HCT116 (cell line): ENCODE measurements around the gene OXTR. TPM values are rescaled to one million over a fixed set of nuclear protein-coding genes. Genes with fewer than 3 reads are reported as not detected.

ENCODE experiments used
- ATAC-seq: fragments of 200-7000 bp; cut with Tn5 transposase; 2 replicates; pipeline ENCODE4 v1.9.1; 2020; ENCODE audit warnings: mild to moderate bottlenecking, moderate library complexity
- BruUV-seq: library from RNA; stranded (reverse); fragments of 400-500 nt; replicated peaks from 2 replicates; lab custom pipeline; 2021; lab: Mats Ljungman, UMichigan
- CTCF ChIA-PET: fragments of 300-600 bp; sonication (Branson Sonifier 250); formaldehyde crosslinking; loops from one replicate; lab custom pipeline; 2021; ENCODE audit warnings: antibody characterized with exemption; lab: Charles Lee
- POLR2A ChIA-PET: fragments of 300-600, 350-600 bp; sonication (Branson Sonifier 250); formaldehyde crosslinking; loops from one replicate; lab custom pipeline; 2021; ENCODE audit warnings: antibody characterized with exemption; lab: Charles Lee
- RAD21 ChIA-PET, 2 experiments: fragments of 300-600 bp; sonication (Branson Sonifier 250); formaldehyde crosslinking; loops; one replicate each; lab custom pipeline; 2023; ENCODE audit warnings: low total read pairs in 2 of 2; ENCODE audit not compliant: uncharacterized antibody in 2 of 2, unreplicated experiment in 2 of 2, low non-redundant PET in 1 of 2; lab: Charles Lee
- DNase-seq: peaks from one replicate; pipeline ENCODE4 v3.0.0-alpha.2; 2010; ENCODE audit warnings: low read depth, low spot score
- H2AFZ ChIP-seq: fragments of 200-600 bp; shearing (Covaris generic), sonication (generic); 2 replicates; pipeline ENCODE4 v1.6.1; 2017; ENCODE audit warnings: low read depth, mixed run types, mixed read lengths, antibody characterized with exemption, low read length; ENCODE audit not compliant: poor library complexity, severe bottlenecking
- H3K27ac ChIP-seq: 2 replicates; pipeline ENCODE4 v1.5.1; 2012; ENCODE audit warnings: low read depth, low read length
- H3K27me3 ChIP-seq: fragments of 200-600 bp; sonication (generic); 2 replicates; pipeline ENCODE4 v1.6.1; 2016; ENCODE audit warnings: mixed run types, low read length, mixed read lengths; ENCODE audit not compliant: insufficient read depth
- H3K36me3 ChIP-seq, 2 experiments: fragments of 200-500 bp in 1 of 2; fragments of 200-600 bp in 1 of 2; sonication (Bioruptor generic) in 1 of 2; sonication (generic) in 1 of 2; 2 replicates each; pipeline versions ENCODE4 v1.5.1 to v1.6.1; 2014 to 2016; ENCODE audit warnings: low read length in 2 of 2, inconsistent platforms in 1 of 2, mixed read lengths in 1 of 2, mixed run types in 1 of 2; ENCODE audit not compliant: insufficient read depth in 2 of 2, control insufficient read depth in 1 of 2
- H3K4me1 ChIP-seq, 2 experiments: fragments of 200-600 bp in 1 of 2; sonication (generic) in 1 of 2; 2 replicates each; pipeline versions ENCODE4 v1.5.1 to v1.6.1; 2012 to 2017; ENCODE audit warnings: low read length in 2 of 2, inconsistent platforms in 1 of 2, mild to moderate bottlenecking in 1 of 2, mixed read lengths in 1 of 2, mixed run types in 1 of 2, moderate library complexity in 1 of 2; ENCODE audit not compliant: insufficient read depth in 2 of 2, control insufficient read depth in 1 of 2
- H3K4me2 ChIP-seq: fragments of 200-600 bp; sonication (generic); 2 replicates; pipeline ENCODE4 v1.6.1; 2017; ENCODE audit warnings: mixed run types, low read length, mixed read lengths
- H3K4me3 ChIP-seq, 2 experiments: fragments of 200-600 bp in 1 of 2; sonication (generic) in 1 of 2; replicated peaks in 1 of 2; 2 replicates each; pipeline ENCODE4 v1.5.1; 2011 to 2016; ENCODE audit warnings: low read length in 2 of 2, control low read depth in 1 of 2, low read depth in 1 of 2, mild to moderate bottlenecking in 1 of 2, mixed read lengths in 1 of 2, mixed run types in 1 of 2
- H3K79me2 ChIP-seq: fragments of 200-600 bp; sonication (generic); 2 replicates; pipeline ENCODE4 v1.6.1; 2017; ENCODE audit warnings: mild to moderate bottlenecking, mixed run types, low read length, moderate library complexity, mixed read lengths; ENCODE audit not compliant: insufficient read depth
- H3K9ac ChIP-seq: fragments of 200-600 bp; sonication (generic); 2 replicates; pipeline ENCODE4 v1.6.1; 2016; ENCODE audit warnings: low read length, mixed read lengths
- H3K9me2 ChIP-seq: fragments of 200-600 bp; sonication (generic), shearing (Covaris generic); 2 replicates; pipeline ENCODE4 v1.6.1; 2017; ENCODE audit warnings: mixed run types, mild to moderate bottlenecking, moderate library complexity; ENCODE audit not compliant: insufficient read depth
- H3K9me3 ChIP-seq, 2 experiments: fragments of 200-500 bp in 1 of 2; fragments of 200-600 bp in 1 of 2; sonication (Bioruptor generic) in 1 of 2; sonication (generic) in 1 of 2; 2 replicates each; pipeline ENCODE4 v1.6.1; 2014 to 2017; ENCODE audit warnings: low read length in 2 of 2, mixed read lengths in 2 of 2, inconsistent platforms in 1 of 2, low read depth in 1 of 2, mild to moderate bottlenecking in 1 of 2, mixed run types in 1 of 2, moderate library complexity in 1 of 2; ENCODE audit not compliant: control insufficient read depth in 1 of 2, insufficient read depth in 1 of 2
- H4K20me1 ChIP-seq: fragments of 200-600 bp; sonication (generic), shearing (Covaris generic); 2 replicates; pipeline ENCODE4 v1.6.1; 2017; ENCODE audit warnings: mixed run types, mild to moderate bottlenecking, moderate library complexity; ENCODE audit not compliant: insufficient read depth
- CBX3 ChIP-seq: IDR thresholded peaks from 2 replicates; pipeline ENCODE4 v1.6.1; 2012; ENCODE audit warnings: low read depth
- CEBPB ChIP-seq: IDR thresholded peaks from 2 replicates; pipeline ENCODE4 v1.6.1; 2012; ENCODE audit warnings: low read depth
- ELF1 ChIP-seq: IDR thresholded peaks from 2 replicates; pipeline ENCODE4 v1.6.1; 2012; ENCODE audit warnings: low read depth, borderline replicate concordance
- POLR2A ChIP-seq: IDR thresholded peaks from 2 replicates; pipeline ENCODE4 v1.7.0; 2011; ENCODE audit warnings: borderline replicate concordance; ENCODE audit not compliant: insufficient read depth, insufficient read length; ENCODE audit errors: extremely low read depth
- POLR2AphosphoS5 ChIP-seq: IDR thresholded peaks from 2 replicates; pipeline ENCODE4 v1.6.1; 2011; ENCODE audit warnings: mild to moderate bottlenecking, low read depth, low read length, moderate library complexity
- SP1 ChIP-seq: IDR thresholded peaks from 2 replicates; pipeline ENCODE4 v1.6.1; 2012; ENCODE audit warnings: low read depth
- TCF7L2 ChIP-seq: IDR thresholded peaks from 2 replicates; pipeline ENCODE4 v1.7.0; 2011; ENCODE audit warnings: borderline replicate concordance, inconsistent platforms; ENCODE audit not compliant: insufficient read depth, insufficient read length; ENCODE audit errors: extremely low read depth
- ZFX ChIP-seq: fragments of 450-650 bp; IDR thresholded peaks from 2 replicates; pipeline ENCODE4 v1.6.1; 2017
- intact Hi-C: fragments of 100-400 bp; cut with micrococcal nuclease; formaldehyde crosslinking; loops from 2 replicates; pipeline ENCODE4 v1.10.0; 2022
- total RNA-seq: library from RNA; stranded (reverse); gene quantifications from one replicate; pipeline ENCODE4 v1.2.1, GENCODE V29; 2021; ENCODE audit not compliant: unreplicated experiment
- TF ChIP-seq, protein P1 (sequence below): IDR thresholded peaks from 2 replicates; pipeline ENCODE4 v1.6.1; 2012; ENCODE audit warnings: low read depth
- TF ChIP-seq, protein P2 (sequence below): IDR thresholded peaks from 2 replicates; pipeline ENCODE4 v1.6.1; 2011; ENCODE audit warnings: mild to moderate bottlenecking, low read length, moderate library complexity; ENCODE audit not compliant: insufficient replicate concordance; ENCODE audit errors: extremely low read depth

OXTR gene
- total RNA-seq, 1 experiment from 2014 or later: 1.3 TPM

DNA sequence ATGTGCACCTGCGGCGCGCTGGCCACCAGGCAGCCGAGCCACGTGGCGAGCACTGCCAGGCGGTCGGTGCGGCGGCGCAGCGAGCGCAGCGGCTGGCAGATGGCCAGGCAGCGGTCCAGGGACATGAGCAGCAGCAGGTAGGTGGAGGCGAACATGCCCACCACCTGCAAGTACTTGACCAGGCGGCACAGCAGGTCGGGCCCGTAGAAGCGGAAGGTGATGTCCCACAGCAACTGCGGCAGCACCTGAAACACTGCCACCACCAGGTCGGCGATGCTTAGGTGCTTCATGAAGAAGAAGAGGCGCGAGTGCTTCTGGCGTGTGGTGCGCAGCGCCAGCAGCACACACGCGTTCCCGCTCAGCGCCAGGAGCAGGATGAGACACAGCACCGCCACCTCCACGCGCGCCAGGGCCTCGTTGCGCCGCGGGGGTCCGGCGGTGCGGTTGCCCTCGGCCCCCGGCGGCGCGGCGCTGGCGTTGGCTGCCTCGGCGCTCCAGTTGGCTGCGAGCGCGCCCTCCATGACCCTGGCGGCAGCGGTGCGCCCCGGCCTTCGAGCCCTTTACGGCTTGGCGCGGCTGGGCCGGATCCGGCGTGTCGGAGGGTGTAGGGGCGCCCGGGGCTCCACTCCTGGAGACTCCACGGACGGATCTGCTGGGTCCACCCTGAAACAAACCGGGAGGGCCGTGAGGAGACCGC, 1.6 kb downstream of the OXTR start:
- DNase-seq (no peak), ATAC-seq (no peak)
- Histone ChIP-seq H3K27me3 (no peaks in the 10 kb centered on the region), H3K27ac (no peak overlapping the region), H4K20me1 (no peaks in the 10 kb centered on the region), H3K4me1 (peaks cover 0 to 10% of the 10 kb centered on the region in 2 experiments; a peak in 1 of 4 replicates), H3K4me3 (no peak overlapping the region), H3K36me3 (no peaks in the 10 kb centered on the region), H3K9me3 (no peaks in the 10 kb centered on the region), H3K79me2 (no peaks in the 10 kb centered on the region), H3K9me2 (no peaks in the 10 kb centered on the region), H2AFZ (no peak overlapping the region), H3K9ac (no peak overlapping the region), H3K4me2 (no peak overlapping the region)
- no TSS peak for BruUV-seq
- intact Hi-C loops: loop anchor here (10.0 kb wide), 1 partner anchor 103 kb away; no protein-coding TSS in a partner anchor
- TF ChIP-seq POLR2AphosphoS5 (no peak), SP1 (no peak), CEBPB (no peak), TCF7L2 (no peak), CBX3 (no peak), ZFX (no peak), ELF1 (no peak), POLR2A (no peak)
- TF ChIP-seq, protein P1, sequence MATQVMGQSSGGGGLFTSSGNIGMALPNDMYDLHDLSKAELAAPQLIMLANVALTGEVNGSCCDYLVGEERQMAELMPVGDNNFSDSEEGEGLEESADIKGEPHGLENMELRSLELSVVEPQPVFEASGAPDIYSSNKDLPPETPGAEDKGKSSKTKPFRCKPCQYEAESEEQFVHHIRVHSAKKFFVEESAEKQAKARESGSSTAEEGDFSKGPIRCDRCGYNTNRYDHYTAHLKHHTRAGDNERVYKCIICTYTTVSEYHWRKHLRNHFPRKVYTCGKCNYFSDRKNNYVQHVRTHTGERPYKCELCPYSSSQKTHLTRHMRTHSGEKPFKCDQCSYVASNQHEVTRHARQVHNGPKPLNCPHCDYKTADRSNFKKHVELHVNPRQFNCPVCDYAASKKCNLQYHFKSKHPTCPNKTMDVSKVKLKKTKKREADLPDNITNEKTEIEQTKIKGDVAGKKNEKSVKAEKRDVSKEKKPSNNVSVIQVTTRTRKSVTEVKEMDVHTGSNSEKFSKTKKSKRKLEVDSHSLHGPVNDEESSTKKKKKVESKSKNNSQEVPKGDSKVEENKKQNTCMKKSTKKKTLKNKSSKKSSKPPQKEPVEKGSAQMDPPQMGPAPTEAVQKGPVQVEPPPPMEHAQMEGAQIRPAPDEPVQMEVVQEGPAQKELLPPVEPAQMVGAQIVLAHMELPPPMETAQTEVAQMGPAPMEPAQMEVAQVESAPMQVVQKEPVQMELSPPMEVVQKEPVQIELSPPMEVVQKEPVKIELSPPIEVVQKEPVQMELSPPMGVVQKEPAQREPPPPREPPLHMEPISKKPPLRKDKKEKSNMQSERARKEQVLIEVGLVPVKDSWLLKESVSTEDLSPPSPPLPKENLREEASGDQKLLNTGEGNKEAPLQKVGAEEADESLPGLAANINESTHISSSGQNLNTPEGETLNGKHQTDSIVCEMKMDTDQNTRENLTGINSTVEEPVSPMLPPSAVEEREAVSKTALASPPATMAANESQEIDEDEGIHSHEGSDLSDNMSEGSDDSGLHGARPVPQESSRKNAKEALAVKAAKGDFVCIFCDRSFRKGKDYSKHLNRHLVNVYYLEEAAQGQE: no peak
- TF ChIP-seq, protein P2, sequence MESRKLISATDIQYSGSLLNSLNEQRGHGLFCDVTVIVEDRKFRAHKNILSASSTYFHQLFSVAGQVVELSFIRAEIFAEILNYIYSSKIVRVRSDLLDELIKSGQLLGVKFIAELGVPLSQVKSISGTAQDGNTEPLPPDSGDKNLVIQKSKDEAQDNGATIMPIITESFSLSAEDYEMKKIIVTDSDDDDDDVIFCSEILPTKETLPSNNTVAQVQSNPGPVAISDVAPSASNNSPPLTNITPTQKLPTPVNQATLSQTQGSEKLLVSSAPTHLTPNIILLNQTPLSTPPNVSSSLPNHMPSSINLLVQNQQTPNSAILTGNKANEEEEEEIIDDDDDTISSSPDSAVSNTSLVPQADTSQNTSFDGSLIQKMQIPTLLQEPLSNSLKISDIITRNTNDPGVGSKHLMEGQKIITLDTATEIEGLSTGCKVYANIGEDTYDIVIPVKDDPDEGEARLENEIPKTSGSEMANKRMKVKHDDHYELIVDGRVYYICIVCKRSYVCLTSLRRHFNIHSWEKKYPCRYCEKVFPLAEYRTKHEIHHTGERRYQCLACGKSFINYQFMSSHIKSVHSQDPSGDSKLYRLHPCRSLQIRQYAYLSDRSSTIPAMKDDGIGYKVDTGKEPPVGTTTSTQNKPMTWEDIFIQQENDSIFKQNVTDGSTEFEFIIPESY: no peak
- ChIA-PET POLR2A (no interaction called here), RAD21 (no interaction called here), CTCF (no interaction called here)
